Esophagus squamous epithelium (tissue), 5 donors: ENCODE data around the gene CAMK1G. TPM values are rescaled to one million over a fixed set of nuclear protein-coding genes. Genes with fewer than 3 reads are reported as not detected.

ENCODE experiments used
- DNase-seq: peaks from one replicate; lab custom pipeline; 2025; lab: John Stamatoyannopoulos, UW
- H3K27ac ChIP-seq, 4 donors: fragments of 200-600 bp; sonication (generic); one replicate each; pipeline ENCODE4 v1.5.1; 2016 to 2019; ENCODE audit warnings: mild to moderate bottlenecking in 1 of 4
- H3K27me3 ChIP-seq, 4 donors: fragments of 200-600 bp; sonication (generic); 1 replicate in 3 of 4; 2 replicates in 1 of 4; pipeline versions ENCODE4 v1.5.1 to v1.6.0; 2017 to 2021; ENCODE audit warnings: antibody characterized with exemption in 1 of 4
- H3K36me3 ChIP-seq, 3 donors: fragments of 200-600 bp; sonication (generic); one replicate each; pipeline ENCODE4 v1.5.1; 2016 to 2019
- H3K4me1 ChIP-seq, 3 donors: fragments of 200-600 bp; sonication (generic); one replicate each; pipeline ENCODE4 v1.5.1; 2017 to 2019
- H3K4me3 ChIP-seq, 4 donors: fragments of 200-600 bp; sonication (generic); 1 replicate in 3 of 4; 2 replicates in 1 of 4; pipeline ENCODE4 v1.5.1; 2016 to 2019; ENCODE audit warnings: mild to moderate bottlenecking in 2 of 4, moderate library complexity in 1 of 4
- H3K9me3 ChIP-seq, 3 donors: fragments of 200-600 bp; sonication (generic); one replicate each; pipeline ENCODE4 v1.5.1; 2016 to 2019
- CTCF ChIP-seq, 6 experiments: fragments of 450-650 bp in 4 of 6; fragments of 200-600 bp in 2 of 6; sonication (generic) in 2 of 6; IDR thresholded peaks; one replicate each; pipeline ENCODE4 v1.5.1; 2016 to 2019; ENCODE audit warnings: antibody characterized with exemption in 6 of 6, mild to moderate bottlenecking in 4 of 6, moderate library complexity in 4 of 6
- POLR2A ChIP-seq, 4 donors: fragments of 450-650 bp; IDR thresholded peaks; one replicate each; pipeline ENCODE4 v1.6.1; 2017; ENCODE audit warnings: antibody characterized with exemption in 4 of 4, mild to moderate bottlenecking in 4 of 4, moderate library complexity in 3 of 4
- WGBS, 2 donors: methylation state at CpG; one replicate each; pipeline ENCODE4 v1.1.5; 2018; 5-methylcytosine and 5-hydroxymethylcytosine counted together
- intact Hi-C: fragments of 100-400 bp; cut with DNase I; formaldehyde crosslinking; loops from one replicate; pipeline ENCODE4 v1.15.0; 2022
- total RNA-seq, 4 donors: library from RNA; depleted of rRNA; stranded (reverse); fragments of >200 nt; gene quantifications; one replicate each; pipeline ENCODE4 v1.1.0, GENCODE V29; 2016
- donor health status: DM: yes; HTN: yes; CAD: no.

The CAMK1G gene
- total RNA-seq, 4 donors from 2014 or later, result 0.19 TPM; not detected in 3

GRCh38 chr1:209600541-209600940 lies 17.0 kb downstream of the CAMK1G start:
- TF ChIP-seq CTCF (IDR thresholded peaks at IDR 0.05) (no peak), POLR2A (IDR thresholded peaks at IDR 0.05) (no peak)
- Histone ChIP-seq H3K27me3 (peaks cover 0 to 16% (median 0%) of the 10 kb centered on the region in 4 donors), H3K27ac (no peak overlapping the region), H3K9me3 (no peaks in the 10 kb centered on the region), H3K36me3 (no peaks in the 10 kb centered on the region), H3K4me3 (no peak overlapping the region), H3K4me1 (peaks cover 0 to 9% (median 0%) of the 10 kb centered on the region in 3 donors)
- intact Hi-C loops, result no loop called here
- DNase-seq, result no peak
- 31 to 58% methylated on average over 1 of the region's 1 CpG for whole genome bisulfite sequencing, 2 donors

- DNase-seq, result no peak
- intact Hi-C loops, result no loop called here
These were observed 18.5 kb downstream of the CAMK1G start for GRCh38 chr1:209601809-209602657.

GRCh38 chr1:209603877-209604276 lies 20.4 kb downstream of the CAMK1G start:
- DNase-seq, result no peak
- TF ChIP-seq POLR2A (IDR thresholded peaks at IDR 0.05) (no peak), CTCF (IDR thresholded peaks at IDR 0.05) (no peak)
- intact Hi-C loops, result no loop called here
- H3K27ac ChIP-seq, result no peak overlapping the region
- H3K27me3 ChIP-seq, result peaks cover 0 to 9% (median 0%) of the 10 kb centered on the region in 4 donors
- no peaks in the 10 kb centered on the region for H3K36me3 ChIP-seq
- no peak overlapping the region for H3K4me3 ChIP-seq
- WGBS, 2 donors, result 89 to 90% methylated on average over 2 to 5 of the region's 5 CpGs
- H3K9me3 ChIP-seq, result no peaks in the 10 kb centered on the region
- H3K4me1 ChIP-seq, result peaks cover 0 to 22% (median 3%) of the 10 kb centered on the region in 3 donors

More at GRCh38 chr1:209601809-209602657, 18.5 kb downstream of the CAMK1G start:
- WGBS, 2 donors, result 38 to 44% methylated on average over 5 to 6 of the region's 6 CpGs
- Histone ChIP-seq H3K27me3 (peaks cover 0 to 9% (median 0%) of the 10 kb centered on the region in 4 donors), H3K36me3 (no peaks in the 10 kb centered on the region), H3K9me3 (no peaks in the 10 kb centered on the region), H3K4me3 (no peak overlapping the region), H3K27ac (no peak overlapping the region), H3K4me1 (peaks cover 0 to 11% (median under 1%) of the 10 kb centered on the region in 3 donors)
- no peak for TF ChIP-seq POLR2A (IDR thresholded peaks at IDR 0.05)
- peak in 5 of 6 experiments; percentile 38 to 81 (median 51) for TF ChIP-seq CTCF (IDR thresholded peaks at IDR 0.05)

- 33 to 44% methylated on average over 1 of the region's 1 CpG for WGBS, 2 donors
- no peak for DNase-seq
- no peaks in the 10 kb centered on the region for H3K36me3 ChIP-seq
- intact Hi-C loops, result no loop called here
- H3K27ac ChIP-seq, result no peak overlapping the region
- no peaks in the 10 kb centered on the region for H3K27me3 ChIP-seq
- no peak for TF ChIP-seq CTCF (IDR thresholded peaks at IDR 0.05)
- TF ChIP-seq POLR2A (IDR thresholded peaks at IDR 0.05), result no peak
- H3K4me1 ChIP-seq, result peaks cover 0 to 13% (median 3%) of the 10 kb centered on the region in 3 donors
- no peak overlapping the region for H3K4me3 ChIP-seq
- no peaks in the 10 kb centered on the region for H3K9me3 ChIP-seq
These were observed 23.7 kb downstream of the CAMK1G start for GRCh38 chr1:209607102-209607794.

- TF ChIP-seq CTCF (IDR thresholded peaks at IDR 0.05), result no peak
- Histone ChIP-seq H3K4me1 (peaks cover 0 to 13% (median 3%) of the 10 kb centered on the region in 3 donors), H3K4me3 (no peak overlapping the region), H3K27ac (no peak overlapping the region), H3K9me3 (no peaks in the 10 kb centered on the region), H3K36me3 (no peaks in the 10 kb centered on the region), H3K27me3 (no peaks in the 10 kb centered on the region)
- no peak for DNase-seq
- 38 to 41% methylated on average over 8 of the region's 8 CpGs for WGBS, 2 donors
- intact Hi-C loops, result no loop called here
These were observed 24.3 kb downstream of the CAMK1G start for GRCh38 chr1:209607795-209608178.
